Transverse colon (tissue), 4 donors: ENCODE results near the gene TTLL7. TPM values are rescaled to one million over a fixed set of nuclear protein-coding genes. Genes with fewer than 3 reads are reported as not detected.

Source experiments
- DNase-seq: peaks from one replicate; pipeline ENCODE4 v3.0.0-alpha.2; 2019
- H3K27ac ChIP-seq, 4 donors: fragments of 200-600 bp; sonication (generic); 2 replicates each; pipeline ENCODE4 v1.5.1; 2016 to 2018; ENCODE audit warnings: inconsistent platforms in 4 of 4
- H3K27me3 ChIP-seq: fragments of 200-600 bp; sonication (generic); 2 replicates; pipeline ENCODE4 v1.5.1; 2017; ENCODE audit warnings: inconsistent platforms
- H3K36me3 ChIP-seq, 4 donors: fragments of 200-600 bp; sonication (generic); 2 replicates each; pipeline ENCODE4 v1.5.1; 2017 to 2019; ENCODE audit warnings: inconsistent platforms in 4 of 4
- H3K4me1 ChIP-seq, 4 donors: fragments of 200-600 bp; sonication (generic); 2 replicates each; pipeline ENCODE4 v1.5.1; 2017 to 2020; ENCODE audit warnings: inconsistent platforms in 4 of 4
- H3K4me3 ChIP-seq, 4 donors: fragments of 200-600 bp; sonication (generic); 1 replicate in 1 of 4; 2 replicates in 3 of 4; pipeline versions ENCODE4 v1.5.1 to v1.6.1; 2017 to 2019; ENCODE audit warnings: inconsistent platforms in 4 of 4
- H3K9me3 ChIP-seq, 2 donors: fragments of 200-600 bp; sonication (generic); 2 replicates each; pipeline ENCODE4 v1.5.1; 2017 to 2019; ENCODE audit warnings: inconsistent platforms in 2 of 2
- CTCF ChIP-seq, 5 experiments: fragments of 200-600 bp in 3 of 5; fragments of 450-650 bp in 2 of 5; sonication (generic) in 3 of 5; IDR thresholded peaks; 1 replicate in 2 of 5; 2 replicates in 3 of 5; pipeline ENCODE4 v1.5.1; 2016 to 2017; ENCODE audit warnings: antibody characterized with exemption in 5 of 5, inconsistent platforms in 3 of 5, mild to moderate bottlenecking in 2 of 5, moderate library complexity in 1 of 5
- EP300 ChIP-seq: sonication (generic); formaldehyde crosslinking; IDR thresholded peaks from one replicate; pipeline ENCODE4 v1.6.1; 2017; ENCODE audit warnings: antibody characterized with exemption, low read depth
- POLR2A ChIP-seq: fragments of 450-650 bp; IDR thresholded peaks from one replicate; pipeline ENCODE4 v1.6.1; 2016; ENCODE audit warnings: antibody characterized with exemption, mild to moderate bottlenecking, moderate library complexity
- POLR2AphosphoS5 ChIP-seq, 3 donors: sonication (generic); formaldehyde crosslinking; IDR thresholded peaks; one replicate each; pipeline ENCODE4 v1.6.1; 2016; ENCODE audit warnings: antibody characterized with exemption in 3 of 3
- WGBS, 2 donors: methylation state at CpG; one replicate each; pipeline ENCODE4 v1.1.5; 2018; ENCODE audit warnings: low coverage in 1 of 2; 5-methylcytosine and 5-hydroxymethylcytosine counted together
- in situ Hi-C, 4 donors: fragments of 200-750 bp; cut with MboI; loops; one replicate each; pipeline versions ENCODE4 v1.15.0 to v1.15.1; 2017; ENCODE audit warnings: low sequenced_read_pairs in 3 of 4, low pct_ligation_motif_present in 1 of 4, low pct_unique_long_range_greater_than_20kb in 1 of 4
- intact Hi-C: fragments of 100-400 bp; cut with DNase I; formaldehyde crosslinking; loops from one replicate; pipeline ENCODE4 v1.15.1; 2023; ENCODE audit warnings: low total_unique reads
- total RNA-seq, 4 donors: library from RNA; depleted of rRNA; stranded (reverse); fragments of >200 nt; gene quantifications; one replicate each; pipeline ENCODE4 v1.1.0, GENCODE V29; 2016

Gene TTLL7
- total RNA-seq, 4 donors from 2014 or later = 2.7 to 9.5 (median 4.2) TPM

- Histone ChIP-seq H3K27ac (no peak overlapping the region), H3K36me3 (no peaks in the 10 kb centered on the region), H3K27me3 (no peaks in the 10 kb centered on the region), H3K4me3 (no peak overlapping the region), H3K4me1 (peaks cover 0 to 15% (median 0%) of the 10 kb centered on the region in 4 donors), H3K9me3 (no peaks in the 10 kb centered on the region)
- intact Hi-C loops (no loop called here), in situ Hi-C loops (loop anchor here (25.0 kb wide), 3 partner anchors 536 to 1011 kb away; no protein-coding TSS in a partner anchor)
- DNase-seq = peak; percentile 36
- TF ChIP-seq CTCF (IDR thresholded peaks at IDR 0.05) (no peak), POLR2A (no peak), POLR2AphosphoS5 (IDR thresholded peaks at IDR 0.05) (no peak), EP300 (no peak)
- 52 to 56% methylated on average over 4 of the region's 4 CpGs for WGBS, 2 donors
Measured at GRCh38 chr1:83901547-83902155, 97.3 kb downstream of the TTLL7 start.

- Histone ChIP-seq H3K27ac (no peak overlapping the region), H3K9me3 (no peaks in the 10 kb centered on the region), H3K4me1 (peaks cover 0 to 15% (median 0%) of the 10 kb centered on the region in 4 donors), H3K27me3 (no peaks in the 10 kb centered on the region), H3K4me3 (no peak overlapping the region), H3K36me3 (no peaks in the 10 kb centered on the region)
- TF ChIP-seq POLR2A (no peak), CTCF (IDR thresholded peaks at IDR 0.05) (no peak), EP300 (no peak), POLR2AphosphoS5 (IDR thresholded peaks at IDR 0.05) (no peak)
- intact Hi-C loops = no loop called here
- DNase-seq = no peak
- in situ Hi-C loops = loop anchor here (25.0 kb wide), 3 partner anchors 537 to 1012 kb away; no protein-coding TSS in a partner anchor
- WGBS, 2 donors = 64 to 76% methylated on average over 2 to 3 of the region's 3 CpGs
Measured at GRCh38 chr1:83900524-83900923, 98.4 kb downstream of the TTLL7 start.

- in situ Hi-C loops (no loop called here), intact Hi-C loops (no loop called here)
- Histone ChIP-seq H3K9me3 (no peaks in the 10 kb centered on the region), H3K4me1 (peaks cover 0 to 12% (median 0%) of the 10 kb centered on the region in 4 donors), H3K27ac (no peak overlapping the region), H3K27me3 (no peaks in the 10 kb centered on the region), H3K36me3 (no peaks in the 10 kb centered on the region), H3K4me3 (no peak overlapping the region)
- WGBS, 2 donors = 91 to 100% methylated on average over 1 to 2 of the region's 2 CpGs
- DNase-seq = no peak
- TF ChIP-seq POLR2A = no peak
- TF ChIP-seq POLR2AphosphoS5 (IDR thresholded peaks at IDR 0.05) = no peak
- no peak for TF ChIP-seq EP300
- TF ChIP-seq CTCF (IDR thresholded peaks at IDR 0.05) = no peak
Measured at GRCh38 chr1:83897516-83897915, 101.4 kb downstream of the TTLL7 start.

GRCh38 chr1:83896299-83896698 lies 102.6 kb downstream of the TTLL7 start:
- no peak overlapping the region for H3K27ac ChIP-seq
- peaks cover 0 to 7% (median 0%) of the 10 kb centered on the region in 4 donors for H3K4me1 ChIP-seq
- DNase-seq = no peak
- no peak overlapping the region for H3K4me3 ChIP-seq
- intact Hi-C loops = no loop called here
- H3K36me3 ChIP-seq = no peaks in the 10 kb centered on the region
- no peaks in the 10 kb centered on the region for H3K9me3 ChIP-seq
- TF ChIP-seq EP300 (no peak), POLR2A (no peak), POLR2AphosphoS5 (IDR thresholded peaks at IDR 0.05) (no peak), CTCF (IDR thresholded peaks at IDR 0.05) (no peak)
- WGBS, 2 donors = 85 to 88% methylated on average over 6 of the region's 6 CpGs
- no peaks in the 10 kb centered on the region for H3K27me3 ChIP-seq
- in situ Hi-C loops = no loop called here
